ENCODE measurements around the gene NEK10. TPM values are rescaled to one million over a fixed set of nuclear protein-coding genes. Genes with fewer than 3 reads are reported as not detected.

NEK10 gene
- total RNA-seq, 1 donor from 2014 or later, result not detected

DNA sequence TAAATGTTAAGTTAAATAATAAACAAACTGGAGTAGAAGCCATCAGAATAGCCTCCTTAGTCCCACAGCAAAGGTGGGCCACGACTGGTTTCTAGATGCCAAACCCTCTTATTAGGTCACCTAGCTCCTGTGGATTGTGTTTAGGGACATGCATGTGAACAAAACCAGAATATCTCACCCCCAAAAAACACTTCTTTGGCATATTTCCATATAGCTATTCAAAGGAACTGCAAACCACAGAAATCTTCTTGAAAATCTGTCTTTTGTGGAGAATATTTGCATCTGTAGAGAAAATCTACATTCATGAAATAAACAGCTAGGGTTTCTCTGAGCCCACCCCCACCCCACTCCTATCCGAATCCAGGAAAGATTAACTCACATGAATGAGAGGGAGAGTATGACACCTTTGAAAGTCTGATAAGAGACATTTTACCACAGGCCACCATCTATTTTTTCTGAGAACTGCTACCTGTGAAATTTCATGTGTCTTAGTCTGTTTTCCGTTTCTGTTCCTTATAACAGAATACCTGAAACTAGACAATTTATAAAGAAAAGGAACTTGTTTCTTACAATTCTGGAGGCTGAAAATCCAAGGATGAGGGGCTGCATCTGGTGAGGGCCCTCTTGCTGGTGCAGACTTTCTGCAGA is 159.4 kb downstream of the NEK10 start:
- H3K4me1 ChIP-seq, result no peaks in the 10 kb centered on the region
- no peak overlapping the region for H3K4me3 ChIP-seq
- no peak for DNase-seq (ENCODE audit: extremely low spot score in 2 of 2)
- no peaks in the 10 kb centered on the region for H3K9me3 ChIP-seq
- no peaks in the 10 kb centered on the region for H3K36me3 ChIP-seq
- no peaks in the 10 kb centered on the region for H3K27me3 ChIP-seq
- H3K27ac ChIP-seq, result no peak overlapping the region
- TF ChIP-seq POLR2A (IDR thresholded peaks at IDR 0.05), result no peak
- no peak for TF ChIP-seq POLR2AphosphoS5 (IDR thresholded peaks at IDR 0.05; ENCODE audit: insufficient read depth in 1 of 2, low read depth in 1 of 2)
- no peak for TF ChIP-seq CTCF (IDR thresholded peaks at IDR 0.05)
- intact Hi-C loops (cut with DNase I), result loop anchor here (1.0 kb wide), 1 partner anchor 28 kb away; no protein-coding TSS in a partner anchor

- intact Hi-C loops (cut with DNase I), result no loop called here
- Histone ChIP-seq H3K27ac (no peak overlapping the region), H3K9me3 (no peaks in the 10 kb centered on the region), H3K4me1 (no peaks in the 10 kb centered on the region), H3K27me3 (no peaks in the 10 kb centered on the region), H3K36me3 (no peaks in the 10 kb centered on the region), H3K4me3 (no peak overlapping the region)
- DNase-seq (ENCODE audit: extremely low spot score in 2 of 2), result no peak
- no peak for TF ChIP-seq POLR2AphosphoS5 (IDR thresholded peaks at IDR 0.05; ENCODE audit: insufficient read depth in 1 of 2, low read depth in 1 of 2)
- no peak for TF ChIP-seq POLR2A (IDR thresholded peaks at IDR 0.05)
- no peak for TF ChIP-seq CTCF (IDR thresholded peaks at IDR 0.05)
Observed at GRCh38 chr3:27208961-27209616, 160.1 kb downstream of the NEK10 start.

DNA sequence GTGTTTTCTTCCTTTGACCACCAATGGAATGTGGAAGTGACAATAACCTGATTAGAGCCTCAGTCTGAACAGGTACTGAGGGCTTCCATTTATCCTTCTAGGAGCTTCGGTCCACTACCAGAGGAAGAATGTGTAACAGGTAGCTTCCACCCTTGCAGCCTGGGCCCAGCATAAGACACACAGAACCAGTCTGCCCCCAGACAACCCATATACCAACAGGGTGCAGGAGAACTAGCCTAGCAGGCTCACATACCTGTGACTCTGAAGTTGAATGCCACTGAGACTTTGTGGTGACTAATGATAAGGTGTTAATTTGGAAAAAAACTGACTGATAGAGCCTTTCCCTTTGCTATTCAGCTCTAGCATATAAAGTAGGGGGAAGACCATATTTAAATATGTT is 166.2 kb downstream of the NEK10 start:
- H3K9me3 ChIP-seq, result no peaks in the 10 kb centered on the region
- no peaks in the 10 kb centered on the region for H3K4me1 ChIP-seq
- no peaks in the 10 kb centered on the region for H3K27me3 ChIP-seq
- TF ChIP-seq CTCF (IDR thresholded peaks at IDR 0.05), result no peak
- TF ChIP-seq POLR2AphosphoS5 (IDR thresholded peaks at IDR 0.05; ENCODE audit: insufficient read depth in 1 of 2, low read depth in 1 of 2), result no peak
- no peak for TF ChIP-seq POLR2A (IDR thresholded peaks at IDR 0.05)
- intact Hi-C loops (cut with DNase I), result no loop called here
- no peak overlapping the region for H3K27ac ChIP-seq
- no peak overlapping the region for H3K4me3 ChIP-seq
- no peaks in the 10 kb centered on the region for H3K36me3 ChIP-seq
- DNase-seq (ENCODE audit: extremely low spot score in 2 of 2), result no peak

DNA sequence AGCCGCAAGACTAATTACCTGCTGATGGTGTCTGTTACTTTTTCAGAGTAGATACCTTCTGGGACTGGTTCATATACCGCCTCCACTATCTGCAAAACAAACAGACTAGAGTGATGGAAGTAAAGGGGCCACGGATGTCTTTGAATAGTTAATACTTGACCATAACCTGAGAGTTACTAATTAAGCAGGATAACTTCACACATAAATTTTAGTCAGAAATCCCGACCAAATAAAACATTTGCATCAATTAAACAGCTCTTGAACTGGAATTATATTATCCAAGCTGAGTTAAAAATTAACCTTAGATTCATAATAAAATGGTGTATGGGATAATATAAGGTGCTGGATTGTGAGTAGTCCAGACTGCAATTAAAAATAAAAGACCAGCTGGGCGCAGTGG is 167.7 kb downstream of the NEK10 start:
- no peak overlapping the region for H3K27ac ChIP-seq
- intact Hi-C loops (cut with DNase I), result no loop called here
- H3K4me3 ChIP-seq, result no peak overlapping the region
- H3K36me3 ChIP-seq, result no peaks in the 10 kb centered on the region
- H3K9me3 ChIP-seq, result no peaks in the 10 kb centered on the region
- no peaks in the 10 kb centered on the region for H3K27me3 ChIP-seq
- TF ChIP-seq CTCF (IDR thresholded peaks at IDR 0.05) (no peak), POLR2AphosphoS5 (IDR thresholded peaks at IDR 0.05; ENCODE audit: insufficient read depth in 1 of 2, low read depth in 1 of 2) (no peak), POLR2A (IDR thresholded peaks at IDR 0.05) (no peak)
- no peaks in the 10 kb centered on the region for H3K4me1 ChIP-seq
- DNase-seq (ENCODE audit: extremely low spot score in 2 of 2), result no peak
